Ascending aorta (tissue), 2 donors: Measurements from ENCODE around the gene FLRT3. TPM values are rescaled to one million over a fixed set of nuclear protein-coding genes. Genes with fewer than 3 reads are reported as not detected.

Experiments
- DNase-seq, 2 donors: peaks; one replicate each; pipeline ENCODE4 v3.0.0-alpha.2; 2019; ENCODE audit warnings: low spot score in 2 of 2
- H3K27ac ChIP-seq, 2 donors: fragments of 200-600 bp; sonication (generic); one replicate each; pipeline ENCODE4 v1.5.1; 2016 to 2017; ENCODE audit warnings: mild to moderate bottlenecking in 1 of 2
- H3K27me3 ChIP-seq: fragments of 200-600 bp; sonication (generic); one replicate; pipeline ENCODE4 v1.5.1; 2017
- H3K36me3 ChIP-seq, 2 donors: fragments of 200-600 bp; sonication (generic); one replicate each; pipeline ENCODE4 v1.5.1; 2016
- H3K4me1 ChIP-seq, 2 donors: fragments of 200-600 bp; sonication (generic); one replicate each; pipeline ENCODE4 v1.5.1; 2016 to 2017; ENCODE audit warnings: mild to moderate bottlenecking in 1 of 2
- H3K4me3 ChIP-seq, 2 donors: fragments of 200-600 bp; sonication (generic); one replicate each; pipeline ENCODE4 v1.5.1; 2016 to 2017; ENCODE audit warnings: mild to moderate bottlenecking in 1 of 2
- H3K9me3 ChIP-seq, 2 donors: fragments of 200-600 bp; sonication (generic); one replicate each; pipeline ENCODE4 v1.5.1; 2016
- intact Hi-C: fragments of 100-400 bp; cut with DNase I; formaldehyde crosslinking; loops from one replicate; pipeline ENCODE4 v1.15.1; 2023
- total RNA-seq: library from RNA; depleted of rRNA; stranded (reverse); fragments of >200 nt; gene quantifications from one replicate; pipeline ENCODE4 v1.1.0, GENCODE V29; 2016
- TF ChIP-seq, protein P1 (sequence below), 3 experiments: fragments of 200-600 bp in 2 of 3; fragments of 450-650 bp in 1 of 3; sonication (generic) in 2 of 3; IDR thresholded peaks; one replicate each; pipeline ENCODE4 v1.5.1; 2016 to 2019; ENCODE audit warnings: antibody characterized with exemption in 3 of 3, mild to moderate bottlenecking in 1 of 3, moderate library complexity in 1 of 3

FLRT3 gene
- total RNA-seq, 1 donor from 2014 or later = not detected

DNA sequence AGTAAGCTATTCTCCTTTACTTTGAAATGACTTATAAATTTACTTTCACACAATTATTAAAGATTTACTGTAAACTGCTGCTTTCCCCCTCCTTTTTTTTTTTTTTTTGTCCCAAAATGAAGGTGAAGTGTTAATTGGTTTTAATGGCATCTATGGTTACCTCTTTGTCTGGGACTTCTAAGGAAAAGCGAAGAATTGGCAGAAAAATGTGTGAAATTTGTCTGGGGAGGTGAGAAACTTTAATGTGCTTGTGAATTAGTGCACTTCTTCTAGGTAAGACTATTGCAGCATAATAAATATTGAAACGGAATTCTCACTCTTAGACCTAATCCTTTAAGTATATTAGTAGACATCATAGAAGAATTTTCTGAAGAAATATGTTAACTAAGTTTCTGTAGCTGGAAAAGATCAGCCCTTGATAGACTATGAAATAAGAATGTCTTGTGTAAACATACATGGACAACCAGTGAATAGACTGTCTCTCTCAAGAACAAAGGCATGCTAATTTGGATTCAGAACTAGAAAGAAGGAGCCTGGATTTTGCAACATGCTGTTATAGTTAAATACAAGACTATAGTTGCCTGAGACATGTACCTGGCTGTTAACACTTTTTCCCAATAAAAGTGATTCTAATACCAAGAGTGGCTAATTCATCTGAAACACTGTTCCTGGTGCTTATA is 23.9 kb downstream of the FLRT3 start:
- Histone ChIP-seq H3K9me3 (no peaks in the 10 kb centered on the region), H3K4me3 (no peak overlapping the region), H3K27me3 (no peaks in the 10 kb centered on the region), H3K27ac (no peak overlapping the region), H3K36me3 (no peaks in the 10 kb centered on the region), H3K4me1 (no peaks in the 10 kb centered on the region)
- intact Hi-C loops = no loop called here
- no peak for DNase-seq
- TF ChIP-seq, protein P1, sequence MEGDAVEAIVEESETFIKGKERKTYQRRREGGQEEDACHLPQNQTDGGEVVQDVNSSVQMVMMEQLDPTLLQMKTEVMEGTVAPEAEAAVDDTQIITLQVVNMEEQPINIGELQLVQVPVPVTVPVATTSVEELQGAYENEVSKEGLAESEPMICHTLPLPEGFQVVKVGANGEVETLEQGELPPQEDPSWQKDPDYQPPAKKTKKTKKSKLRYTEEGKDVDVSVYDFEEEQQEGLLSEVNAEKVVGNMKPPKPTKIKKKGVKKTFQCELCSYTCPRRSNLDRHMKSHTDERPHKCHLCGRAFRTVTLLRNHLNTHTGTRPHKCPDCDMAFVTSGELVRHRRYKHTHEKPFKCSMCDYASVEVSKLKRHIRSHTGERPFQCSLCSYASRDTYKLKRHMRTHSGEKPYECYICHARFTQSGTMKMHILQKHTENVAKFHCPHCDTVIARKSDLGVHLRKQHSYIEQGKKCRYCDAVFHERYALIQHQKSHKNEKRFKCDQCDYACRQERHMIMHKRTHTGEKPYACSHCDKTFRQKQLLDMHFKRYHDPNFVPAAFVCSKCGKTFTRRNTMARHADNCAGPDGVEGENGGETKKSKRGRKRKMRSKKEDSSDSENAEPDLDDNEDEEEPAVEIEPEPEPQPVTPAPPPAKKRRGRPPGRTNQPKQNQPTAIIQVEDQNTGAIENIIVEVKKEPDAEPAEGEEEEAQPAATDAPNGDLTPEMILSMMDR (IDR thresholded peaks at IDR 0.05) = no peak

DNA sequence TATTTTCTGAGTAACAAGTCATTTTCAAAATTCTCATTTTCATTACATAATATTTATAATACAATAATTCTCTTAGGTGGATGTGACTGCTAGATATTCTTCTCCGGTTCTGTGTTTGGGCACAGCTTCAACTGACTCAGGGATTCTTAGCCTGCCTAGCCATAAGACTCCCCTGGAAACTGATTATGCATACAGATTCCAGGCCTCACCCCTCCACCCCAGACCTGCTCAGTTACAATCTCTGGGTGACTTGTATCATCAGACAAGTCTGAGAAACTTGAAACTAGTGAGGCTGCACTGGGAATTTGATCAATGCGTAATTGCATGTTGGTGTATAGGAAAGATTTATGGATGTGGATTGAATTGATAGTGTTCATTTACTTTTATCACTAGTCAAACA is 25.4 kb downstream of the FLRT3 start:
- TF ChIP-seq, protein P1 (IDR thresholded peaks at IDR 0.05) = no peak
- Histone ChIP-seq H3K27me3 (no peaks in the 10 kb centered on the region), H3K36me3 (no peaks in the 10 kb centered on the region), H3K9me3 (no peaks in the 10 kb centered on the region), H3K4me1 (no peaks in the 10 kb centered on the region), H3K4me3 (no peak overlapping the region), H3K27ac (no peak overlapping the region)
- intact Hi-C loops = no loop called here
- no peak for DNase-seq

- Histone ChIP-seq H3K27ac (no peak overlapping the region), H3K9me3 (no peaks in the 10 kb centered on the region), H3K4me1 (no peaks in the 10 kb centered on the region), H3K4me3 (no peak overlapping the region), H3K27me3 (no peaks in the 10 kb centered on the region), H3K36me3 (no peaks in the 10 kb centered on the region)
- intact Hi-C loops = no loop called here
- TF ChIP-seq, protein P1 (IDR thresholded peaks at IDR 0.05) = no peak
- DNase-seq = no peak
These were observed 26.3 kb downstream of the FLRT3 start for GRCh38 chr20:14310977-14311627.

- Histone ChIP-seq H3K36me3 (no peaks in the 10 kb centered on the region), H3K4me1 (no peaks in the 10 kb centered on the region), H3K27me3 (no peaks in the 10 kb centered on the region), H3K4me3 (no peak overlapping the region), H3K27ac (no peak overlapping the region), H3K9me3 (no peaks in the 10 kb centered on the region)
- DNase-seq = no peak
- intact Hi-C loops = no loop called here
- TF ChIP-seq, protein P1 (IDR thresholded peaks at IDR 0.05) = no peak
These were observed 29.5 kb downstream of the FLRT3 start for GRCh38 chr20:14307956-14308355.

- TF ChIP-seq, protein P1 (IDR thresholded peaks at IDR 0.05) = no peak
These were observed 32.9 kb downstream of the FLRT3 start for GRCh38 chr20:14304472-14304871.

More at GRCh38 chr20:14304472-14304871, 32.9 kb downstream of the FLRT3 start:
- Histone ChIP-seq H3K4me3 (no peak overlapping the region), H3K36me3 (no peaks in the 10 kb centered on the region), H3K9me3 (no peaks in the 10 kb centered on the region), H3K27ac (no peak overlapping the region), H3K4me1 (no peaks in the 10 kb centered on the region), H3K27me3 (no peaks in the 10 kb centered on the region)
- intact Hi-C loops = no loop called here
- DNase-seq = no peak
